DND-41 (cell line): ENCODE data around the gene LYRM4.

Experiments
- EZH2 ChIP-seq: IDR thresholded peaks from 3 replicates; pipeline ENCODE4 v1.6.1; 2012; ENCODE audit warnings: borderline replicate concordance, low read depth, mild to moderate bottlenecking, moderate library complexity, low read length, inconsistent platforms; ENCODE audit not compliant: severe bottlenecking
- TF ChIP-seq, protein P1 (sequence below): IDR thresholded peaks from 2 replicates; pipeline ENCODE4 v1.5.1; 2012; ENCODE audit warnings: borderline replicate concordance, low read length, moderate library complexity, mild to moderate bottlenecking; ENCODE audit not compliant: poor library complexity, severe bottlenecking; ENCODE audit errors: extremely low read depth

DNA sequence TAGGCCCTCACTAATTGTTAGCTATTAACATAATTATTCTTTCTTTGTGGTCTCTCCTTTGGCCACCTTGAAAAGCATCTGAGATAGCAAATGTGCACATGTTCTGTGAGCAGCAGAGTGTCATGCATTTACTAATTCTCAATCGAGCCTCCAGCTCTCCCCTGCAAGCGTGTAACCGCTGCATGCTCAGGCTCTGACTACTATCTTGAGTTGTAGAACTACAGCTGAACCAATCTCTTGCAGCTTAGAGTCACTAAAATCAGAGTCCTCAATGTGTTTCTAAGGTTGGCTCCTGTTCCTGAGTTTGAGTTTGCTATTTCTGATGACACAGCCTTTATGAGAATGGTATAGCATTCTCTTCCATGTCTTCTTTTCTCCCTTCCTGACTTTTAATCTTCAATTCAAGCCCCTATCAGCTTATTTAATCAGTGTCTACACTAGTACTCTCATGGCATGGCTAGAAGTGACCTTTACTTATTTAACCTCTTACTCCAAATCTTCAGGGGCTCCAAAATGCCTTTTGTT, 110.1 kb downstream of the LYRM4 start:
- TF ChIP-seq, protein P1, sequence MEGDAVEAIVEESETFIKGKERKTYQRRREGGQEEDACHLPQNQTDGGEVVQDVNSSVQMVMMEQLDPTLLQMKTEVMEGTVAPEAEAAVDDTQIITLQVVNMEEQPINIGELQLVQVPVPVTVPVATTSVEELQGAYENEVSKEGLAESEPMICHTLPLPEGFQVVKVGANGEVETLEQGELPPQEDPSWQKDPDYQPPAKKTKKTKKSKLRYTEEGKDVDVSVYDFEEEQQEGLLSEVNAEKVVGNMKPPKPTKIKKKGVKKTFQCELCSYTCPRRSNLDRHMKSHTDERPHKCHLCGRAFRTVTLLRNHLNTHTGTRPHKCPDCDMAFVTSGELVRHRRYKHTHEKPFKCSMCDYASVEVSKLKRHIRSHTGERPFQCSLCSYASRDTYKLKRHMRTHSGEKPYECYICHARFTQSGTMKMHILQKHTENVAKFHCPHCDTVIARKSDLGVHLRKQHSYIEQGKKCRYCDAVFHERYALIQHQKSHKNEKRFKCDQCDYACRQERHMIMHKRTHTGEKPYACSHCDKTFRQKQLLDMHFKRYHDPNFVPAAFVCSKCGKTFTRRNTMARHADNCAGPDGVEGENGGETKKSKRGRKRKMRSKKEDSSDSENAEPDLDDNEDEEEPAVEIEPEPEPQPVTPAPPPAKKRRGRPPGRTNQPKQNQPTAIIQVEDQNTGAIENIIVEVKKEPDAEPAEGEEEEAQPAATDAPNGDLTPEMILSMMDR = no peak
- TF ChIP-seq EZH2 = no peak
